SKM-1 (cell line): Measurements from ENCODE around the gene ZNF2.
A peak's percentile ranks its signal among the peaks of the same experiment; 100 is the strongest.
"Not testable (repeated sequence)": the region's sequence is repeated elsewhere in the genome, so short reads cannot be mapped to it uniquely, and the experiment has no call there.

Experiments
- DNase-seq: peaks from one replicate; lab custom pipeline; 2025; ENCODE audit not compliant: unreplicated experiment; lab: John Stamatoyannopoulos, UW

Gene ZNF2

DNA sequence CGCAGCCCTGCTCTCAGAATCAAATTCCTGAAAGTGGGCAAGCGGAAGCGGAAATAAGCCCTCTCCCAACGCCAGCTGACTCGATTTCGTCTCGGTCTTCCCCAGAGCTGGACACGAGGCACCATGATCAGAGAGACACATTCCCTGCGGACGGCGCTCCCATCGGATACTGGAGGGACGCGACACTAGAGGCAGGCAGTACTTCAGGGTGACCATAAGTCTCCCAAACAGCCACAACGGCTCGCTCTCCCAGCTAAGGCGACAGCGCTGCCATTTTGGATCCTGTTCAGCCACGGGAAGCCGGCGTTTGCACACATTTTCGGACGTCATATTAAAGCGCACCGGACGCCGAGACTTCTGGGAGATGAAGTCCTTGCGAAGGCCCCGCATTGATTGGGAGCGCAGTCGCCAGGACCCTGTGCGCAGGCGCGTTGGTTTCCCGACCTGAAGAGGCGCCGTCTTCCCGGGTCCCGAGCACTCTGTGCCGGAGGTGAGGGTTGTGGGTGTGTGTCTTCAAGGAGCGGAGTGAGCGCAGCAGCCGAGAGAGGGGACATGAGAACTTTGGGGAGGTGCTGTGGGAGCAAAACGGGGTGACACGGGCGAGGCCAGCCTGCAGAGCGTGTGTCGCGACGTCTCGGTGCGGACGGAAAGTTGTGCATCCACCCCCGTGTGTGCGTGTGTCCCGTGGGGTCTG lies at the start of gene ZNF2:
Gene ZNF2, plus strand, starts transcription at position 439 of the 694 bp plus-strand sequence. CDS start 10,418 bp downstream, outside the sequence.
- DNase-seq = peak; percentile 92

DNA sequence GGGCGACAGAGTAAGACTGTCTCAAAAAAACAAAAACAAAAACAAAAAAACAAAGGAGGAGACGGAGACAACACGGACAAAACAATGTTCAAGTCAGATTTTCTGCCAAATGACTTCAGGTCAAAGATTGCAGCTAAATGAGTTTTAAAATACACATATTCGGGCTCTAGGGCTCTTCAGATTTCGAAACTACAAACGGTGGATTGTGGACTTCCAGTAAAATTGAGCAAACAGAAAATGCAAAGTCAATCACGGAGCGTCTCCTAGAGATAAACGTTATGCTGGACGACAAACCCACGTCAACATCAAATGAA lies 44.6 kb upstream of the ZNF2 start:
- no peak for DNase-seq

DNA sequence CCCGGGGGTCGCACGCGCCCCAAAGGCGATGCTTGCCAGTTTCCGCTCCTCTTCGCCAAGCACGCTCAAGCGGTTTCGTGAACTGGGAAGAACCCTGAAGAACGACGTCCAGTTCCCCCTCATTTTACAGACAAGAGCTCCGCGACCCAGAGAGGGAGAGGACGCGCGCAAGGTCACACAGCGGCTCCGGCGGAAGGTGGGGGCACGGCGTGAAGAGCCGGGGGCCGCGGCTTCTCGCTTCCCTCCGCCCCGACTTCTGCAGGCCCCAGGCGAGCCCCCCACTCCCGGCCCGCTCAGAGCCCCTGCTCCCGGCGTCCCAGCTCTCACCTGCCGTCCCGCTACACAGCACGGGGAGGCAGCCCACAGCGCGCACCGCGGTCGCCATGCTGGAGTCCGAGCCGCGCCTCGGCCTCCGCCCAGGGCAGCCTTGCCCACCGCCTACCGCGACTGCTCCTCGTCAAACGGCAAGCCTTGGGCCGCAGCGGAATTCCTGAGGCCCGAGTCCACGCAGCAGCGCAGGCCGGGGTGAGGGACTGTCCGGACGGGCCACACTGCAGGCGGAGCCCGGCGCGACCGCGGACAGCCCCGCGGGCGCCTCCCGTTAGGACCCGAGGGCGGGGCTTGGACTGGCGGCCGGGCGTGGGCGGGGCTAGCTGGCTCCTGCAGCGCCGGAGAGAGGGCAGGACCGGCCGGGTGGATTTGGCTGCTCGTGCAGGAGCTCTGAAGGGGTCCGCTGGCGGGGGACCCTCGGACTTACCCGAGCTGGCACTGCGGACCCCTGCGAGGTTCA lies 44.0 kb upstream of the ZNF2 start, which contains the start of gene MRPS5:
Gene MRPS5, minus strand, starts transcription at position 402 of the 790 bp plus-strand sequence. Its CDS starts 17 bp downstream, at position 385.
- peak; percentile 66 for DNase-seq

DNA sequence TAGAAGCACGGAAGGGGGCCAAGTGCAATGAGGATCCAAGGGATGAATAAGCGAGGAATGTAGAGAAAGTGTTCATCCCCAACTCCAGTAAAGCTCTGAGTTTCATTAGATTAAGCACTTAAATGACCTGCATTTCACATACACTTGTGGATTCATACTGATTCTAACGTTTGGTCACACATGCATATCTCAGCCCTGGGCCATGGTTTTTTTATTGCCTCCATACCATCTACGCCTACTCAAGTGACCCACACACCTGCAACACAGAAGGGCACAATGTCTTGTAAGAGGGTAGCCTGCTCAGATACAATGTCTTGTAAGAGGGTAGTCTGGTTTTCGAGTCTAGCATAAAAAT lies 43.4 kb upstream of the ZNF2 start:
- no peak for DNase-seq

DNA sequence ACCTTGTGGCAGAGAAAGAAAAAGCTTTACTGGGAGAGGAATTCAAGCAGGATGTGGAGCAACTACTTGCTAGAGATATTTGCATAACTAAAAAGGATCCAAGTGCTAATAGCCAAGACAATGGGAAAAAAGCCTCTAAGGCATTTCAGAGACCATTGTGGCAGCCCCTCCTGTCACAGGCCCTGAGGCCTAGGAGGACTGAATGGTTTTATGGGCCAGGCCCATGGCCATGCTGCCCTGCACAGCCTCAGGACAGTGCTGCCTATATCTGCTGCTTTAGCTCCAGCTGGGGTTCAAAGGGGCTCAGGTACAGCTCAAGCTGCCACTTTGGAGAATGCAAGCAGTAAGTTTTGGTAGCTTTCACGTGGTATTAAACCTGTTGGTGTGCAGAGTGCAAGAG lies 26.9 kb upstream of the ZNF2 start:
- no peak for DNase-seq

DNA sequence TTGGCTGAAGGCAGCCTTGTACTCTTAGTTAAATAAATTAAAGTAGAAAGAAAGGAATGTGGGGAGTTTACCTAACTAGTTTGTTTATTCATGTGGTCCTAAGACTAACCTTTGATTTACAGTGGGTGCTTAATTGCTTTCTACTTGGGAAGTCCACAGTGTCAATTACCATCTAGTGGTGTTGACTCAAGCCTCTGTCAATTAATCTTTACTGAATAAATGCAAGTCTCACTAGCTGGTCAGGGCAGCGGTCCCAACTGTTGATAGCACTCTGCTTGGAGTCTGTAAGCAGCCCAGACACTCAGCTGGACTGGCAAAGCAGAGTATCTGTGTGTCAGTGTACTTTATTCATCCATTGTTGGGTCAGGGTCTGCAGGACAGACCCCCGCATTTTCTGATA lies 21.8 kb upstream of the ZNF2 start:
- DNase-seq = no peak

DNA sequence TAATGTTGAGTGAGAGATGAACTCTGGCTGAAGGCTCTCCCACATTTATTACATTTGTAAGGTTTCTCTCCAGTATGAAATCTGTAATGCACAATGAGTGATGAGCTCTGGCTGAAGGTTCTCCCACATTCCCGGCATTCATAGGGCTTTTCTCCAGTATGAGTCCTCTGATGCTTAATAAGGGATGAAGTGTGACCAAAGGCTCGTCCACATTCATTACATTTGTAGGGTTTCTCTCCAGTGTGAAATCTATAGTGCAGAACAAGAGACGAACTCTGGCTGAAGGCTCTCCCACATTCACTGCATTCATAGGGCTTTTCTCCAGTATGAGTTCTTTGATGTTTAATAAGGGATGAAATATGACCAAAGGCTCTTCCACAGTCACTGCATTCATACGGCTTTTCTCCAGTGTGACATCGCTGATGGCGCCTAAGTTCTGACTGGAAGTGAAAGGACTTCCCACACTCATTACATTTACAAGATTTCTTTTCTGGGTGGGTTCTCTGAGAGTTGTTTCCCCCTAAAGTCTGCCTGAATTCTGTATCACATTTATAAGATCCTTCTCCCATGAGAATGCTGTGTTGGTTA lies 16.1 kb upstream of the ZNF2 start:
- no peak for DNase-seq

DNA sequence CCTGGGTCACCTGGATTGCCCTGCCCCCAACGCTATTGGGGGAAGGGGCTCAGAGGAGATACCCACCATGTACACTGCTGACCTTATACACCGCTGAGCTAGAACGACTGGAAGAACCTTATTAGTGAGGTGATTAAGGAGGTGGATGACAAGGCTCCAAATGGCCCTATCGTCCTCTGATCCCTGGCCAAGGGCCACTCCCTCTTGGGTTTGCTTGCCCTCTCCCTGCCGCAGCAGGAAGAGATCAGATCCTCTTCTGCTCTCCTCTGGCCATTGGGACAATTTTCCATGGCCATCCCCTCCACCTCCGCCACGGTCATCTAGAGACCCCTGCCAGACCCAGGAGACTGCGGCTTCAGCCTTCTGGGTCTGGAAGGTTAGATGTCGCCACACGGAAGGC lies 7.2 kb upstream of the ZNF2 start:
- no peak for DNase-seq

DNA sequence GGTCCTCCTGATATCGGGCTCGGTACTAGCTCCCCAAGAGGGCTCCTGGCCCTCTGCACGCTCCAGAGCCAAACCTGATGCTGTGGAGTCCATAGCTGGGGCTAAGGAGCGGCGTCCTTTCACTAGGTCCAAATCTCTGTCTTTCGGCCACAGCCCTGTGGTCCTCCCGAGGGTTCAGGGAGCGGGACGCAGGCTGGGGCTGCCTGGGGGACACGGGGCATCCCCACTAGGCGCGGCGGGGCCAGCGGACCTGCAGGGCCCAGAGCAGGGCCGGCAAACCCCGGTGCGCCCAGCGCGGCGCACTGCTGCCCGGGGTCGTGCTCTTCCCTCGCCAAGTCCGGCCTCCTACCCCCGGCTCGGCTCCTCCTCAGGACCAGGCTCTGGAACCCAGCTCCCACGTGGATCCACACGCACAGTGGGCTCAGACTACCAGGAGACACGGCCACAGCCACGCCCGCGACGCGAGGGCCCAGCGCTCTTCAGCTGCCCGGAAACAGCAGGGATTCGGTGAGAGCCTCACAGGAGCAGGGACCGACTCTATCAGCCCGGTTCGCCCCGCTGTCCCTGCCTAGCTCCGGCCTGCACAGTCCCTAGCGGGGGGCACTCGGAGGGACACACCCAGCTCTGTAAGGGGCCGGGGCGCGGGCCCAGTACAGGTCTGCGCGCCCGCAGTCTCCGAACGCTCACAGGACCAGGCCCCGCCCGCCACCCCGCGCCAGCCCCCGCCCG lies 6.6 kb upstream of the ZNF2 start:
- DNase-seq = no peak

DNA sequence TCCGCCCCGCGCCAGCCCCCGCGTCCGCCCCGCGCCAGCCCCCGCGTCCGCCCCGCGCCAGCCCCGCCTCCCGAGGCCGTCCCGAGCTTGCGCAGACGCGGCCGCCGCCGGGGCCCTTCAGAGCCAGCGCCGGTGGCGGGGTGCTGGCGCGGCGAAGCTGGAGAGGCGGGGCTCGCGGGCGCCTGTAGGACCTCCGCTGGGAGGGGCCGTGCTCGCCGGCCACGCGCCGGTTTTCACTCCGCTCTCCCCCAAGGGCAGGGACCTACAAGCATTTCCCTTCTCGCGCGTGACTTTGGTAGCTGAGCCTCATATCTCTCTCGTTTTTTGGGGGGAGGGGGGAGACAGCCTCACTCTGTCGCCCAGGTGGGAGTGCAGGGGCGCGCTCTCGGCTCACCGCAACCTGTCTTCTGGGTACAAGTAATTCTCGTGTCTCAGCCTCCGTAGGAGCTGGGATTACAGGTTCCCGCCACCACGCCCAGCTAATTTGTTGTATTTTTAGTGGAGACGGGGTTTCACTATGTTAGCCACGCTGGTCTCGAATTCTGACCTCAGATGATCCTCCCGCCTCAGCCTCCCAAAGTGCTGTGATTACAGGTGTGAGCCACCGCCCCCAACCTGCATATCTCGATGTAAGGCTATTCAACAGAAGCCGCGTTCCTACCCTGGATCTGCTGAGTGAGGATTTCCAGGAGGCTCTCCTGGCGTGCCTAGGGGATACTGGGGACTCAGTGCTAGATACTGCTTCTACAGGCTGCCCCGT lies 5.7 kb upstream of the ZNF2 start, which contains the start of gene ZNF514:
Gene ZNF514, minus strand, starts transcription at position 159 of the 760 bp plus-strand sequence. CDS start 6,595 bp downstream, outside the sequence.
- DNase-seq = peak; percentile 20

DNA sequence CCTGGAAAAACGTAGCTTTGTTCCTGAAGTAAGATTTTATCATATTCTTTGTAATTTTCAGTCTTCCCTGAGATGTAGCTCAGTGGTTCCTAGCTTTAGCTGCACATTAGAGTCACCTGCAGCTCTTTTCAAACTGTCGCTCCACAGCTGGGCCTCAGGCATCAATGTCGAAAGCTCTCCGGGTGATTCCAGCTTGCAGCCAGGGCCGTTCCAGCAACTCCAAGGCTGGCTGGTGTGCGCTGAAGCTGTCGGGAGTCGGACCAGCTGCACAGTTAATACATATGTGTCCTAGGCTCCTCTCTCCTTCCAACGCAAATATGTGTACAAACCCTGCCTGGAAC lies 609 bp upstream of the ZNF2 start:
- DNase-seq = no peak

DNA sequence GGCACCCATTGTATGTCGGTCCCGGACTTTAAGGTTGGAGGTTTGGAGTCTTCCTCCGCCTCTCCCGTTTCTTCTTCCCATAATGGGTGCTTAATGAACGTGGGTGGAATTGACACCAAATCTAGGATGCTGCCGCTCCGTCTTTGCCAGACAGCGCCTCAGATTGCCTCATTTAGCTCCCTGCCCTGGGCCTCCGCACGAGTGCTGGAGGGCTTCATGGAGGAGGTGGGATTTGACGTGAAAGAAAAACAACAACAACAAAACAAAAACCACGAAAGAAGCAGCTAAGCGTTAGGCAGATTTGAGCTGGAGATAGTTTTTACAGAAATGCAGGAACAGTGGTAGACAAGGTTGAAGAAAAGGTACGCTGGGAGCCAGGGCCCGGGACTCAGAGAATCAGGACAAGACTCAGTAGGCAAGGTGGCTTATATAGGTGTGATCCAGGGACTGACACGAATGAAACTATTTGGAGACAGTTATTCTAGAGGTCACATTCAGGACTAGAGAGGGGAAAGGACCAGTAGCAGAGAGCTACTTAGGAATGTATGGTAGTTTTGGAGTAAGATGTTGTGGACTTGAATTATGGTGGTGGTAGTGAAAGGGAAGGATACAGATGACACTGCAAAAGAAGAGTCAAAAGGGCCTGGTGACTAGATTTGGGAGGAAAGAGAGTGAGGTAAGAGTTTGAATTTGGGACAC lies 605 bp downstream of the ZNF2 start:
- no peak for DNase-seq

DNA sequence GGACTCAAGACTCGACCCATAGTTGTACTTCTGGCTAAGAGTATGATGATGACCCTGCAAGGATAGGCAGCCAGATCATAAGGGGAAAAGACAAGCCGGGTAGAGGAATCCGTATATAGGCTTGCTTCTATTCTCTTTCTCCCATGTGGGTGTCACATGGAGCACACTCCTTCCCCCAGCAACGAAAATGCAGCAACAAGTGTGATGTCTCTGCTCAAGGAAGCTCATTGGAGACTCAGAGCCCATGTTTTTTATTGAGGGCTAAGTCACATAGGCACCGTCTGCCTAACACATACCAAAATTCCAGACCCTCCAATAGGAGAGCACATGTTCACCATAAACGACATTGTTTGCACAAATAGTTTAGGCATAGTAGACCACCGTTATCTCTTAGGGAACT lies 6.3 kb downstream of the ZNF2 start:
- no peak for DNase-seq

DNA sequence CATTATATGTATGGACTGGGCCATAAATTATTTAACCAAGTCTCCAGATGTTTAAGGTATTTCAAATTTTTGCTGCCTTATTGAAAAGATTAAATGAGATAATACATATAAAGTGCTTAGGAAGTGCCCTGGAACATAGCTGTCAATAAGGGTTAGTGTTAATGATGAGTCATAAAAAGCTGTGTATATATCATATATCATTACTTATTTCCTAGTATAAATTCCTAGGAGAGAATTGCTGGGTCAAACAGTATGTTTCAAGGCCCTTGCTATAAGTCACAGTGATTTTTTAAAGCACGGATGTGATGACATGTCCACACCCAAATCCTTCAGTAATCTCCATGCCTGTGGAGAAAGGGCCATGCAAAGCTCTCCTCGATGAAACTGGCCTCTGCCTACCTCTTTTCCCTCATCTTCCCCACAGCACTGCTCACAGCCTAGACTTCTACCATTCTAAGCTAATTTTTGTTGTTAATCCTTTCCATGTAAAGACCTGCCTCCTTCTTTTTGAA lies 8.5 kb downstream of the ZNF2 start:
- DNase-seq = no peak

DNA sequence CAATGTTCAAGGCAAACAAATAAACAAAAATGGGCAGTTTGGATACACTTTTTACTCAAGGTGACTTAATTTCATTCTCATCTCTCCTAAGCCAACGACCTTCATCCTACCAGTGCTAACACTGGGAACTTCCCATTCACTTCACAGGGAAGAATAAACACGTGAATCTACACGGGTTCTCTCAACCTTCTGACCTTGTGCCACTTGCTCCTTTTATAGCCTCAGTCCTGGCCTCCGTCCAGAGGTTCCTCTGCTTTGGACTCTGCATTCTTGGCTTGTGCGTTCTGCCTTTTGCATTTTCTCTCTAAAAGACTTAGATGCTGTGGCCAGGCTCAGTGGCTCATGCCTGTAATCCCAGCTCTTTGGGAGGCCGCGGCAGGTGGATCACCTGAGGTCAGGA lies 13.8 kb downstream of the ZNF2 start:
- DNase-seq = no peak

DNA sequence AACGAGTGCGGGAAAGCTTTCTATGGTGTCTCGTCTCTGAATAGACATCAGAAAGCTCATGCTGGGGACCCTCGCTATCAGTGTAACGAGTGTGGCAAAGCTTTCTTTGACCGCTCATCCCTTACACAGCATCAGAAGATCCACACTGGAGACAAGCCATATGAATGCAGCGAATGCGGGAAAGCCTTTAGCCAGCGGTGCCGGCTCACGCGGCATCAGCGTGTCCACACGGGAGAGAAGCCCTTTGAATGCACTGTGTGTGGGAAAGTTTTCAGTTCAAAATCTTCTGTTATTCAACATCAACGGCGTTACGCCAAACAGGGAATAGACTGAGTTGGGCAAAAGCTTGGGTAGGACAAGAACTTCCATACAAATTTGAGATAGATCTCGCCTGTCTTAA lies 16.2 kb downstream of the ZNF2 start:
- no peak for DNase-seq

DNA sequence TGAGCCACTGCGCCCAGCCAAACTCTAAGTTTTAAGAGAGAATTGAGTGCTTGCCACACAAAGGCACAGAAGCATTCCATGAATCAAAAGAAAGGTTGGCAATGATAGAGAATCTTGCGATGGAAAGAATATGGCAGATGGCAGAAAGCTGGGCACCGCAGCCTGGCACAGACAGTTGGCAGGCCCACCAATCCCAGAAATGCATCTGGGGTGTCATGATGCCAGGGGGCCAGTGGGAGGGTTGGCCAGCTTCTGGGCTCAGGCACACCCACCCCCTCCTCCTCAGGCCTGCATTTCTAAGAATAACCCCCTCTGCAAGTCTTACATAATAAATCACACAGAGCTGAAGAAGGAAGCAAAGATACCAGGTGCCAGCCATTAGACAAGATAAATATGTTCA lies 19.6 kb downstream of the ZNF2 start:
- DNase-seq = no peak

DNA sequence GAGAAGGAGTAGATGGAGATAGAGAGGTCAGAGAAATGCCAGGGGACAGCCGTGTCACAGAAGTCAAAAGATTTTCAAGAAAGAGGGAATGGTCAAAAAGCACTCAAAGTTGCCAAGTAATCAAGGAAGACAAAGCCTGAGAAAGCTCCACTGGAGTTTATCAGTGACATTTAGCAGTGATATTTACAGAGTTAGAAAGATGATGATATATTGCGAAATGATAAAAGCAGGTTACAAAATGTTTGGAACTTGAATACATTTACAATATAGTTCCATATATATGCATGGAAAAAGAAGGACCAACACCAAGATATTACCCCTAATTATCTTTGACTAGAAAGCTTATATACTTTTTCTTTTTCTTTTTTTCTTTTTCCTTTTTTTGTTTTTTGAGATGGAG lies 20.4 kb downstream of the ZNF2 start:
- no peak for DNase-seq

DNA sequence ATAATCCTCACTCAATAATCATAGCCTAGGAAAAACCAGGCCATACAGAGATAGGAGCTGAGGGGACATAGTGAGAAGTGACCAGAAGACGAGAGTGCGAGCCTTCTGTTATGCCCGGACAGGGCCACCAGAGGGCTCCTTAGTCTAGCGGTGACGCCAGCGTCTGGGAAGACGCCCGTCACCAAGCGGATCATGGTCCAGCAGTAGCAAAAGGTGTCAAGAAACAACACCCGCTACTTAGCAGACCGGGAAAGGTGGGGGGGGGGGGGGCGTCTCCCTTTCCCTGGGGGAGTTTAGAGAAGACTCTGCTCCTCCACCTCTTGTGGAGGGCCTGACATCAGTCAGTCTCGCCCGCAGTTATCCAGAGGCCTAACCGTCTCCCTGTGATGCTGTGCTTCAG lies 27.3 kb downstream of the ZNF2 start:
- not testable (repeated sequence) for DNase-seq

DNA sequence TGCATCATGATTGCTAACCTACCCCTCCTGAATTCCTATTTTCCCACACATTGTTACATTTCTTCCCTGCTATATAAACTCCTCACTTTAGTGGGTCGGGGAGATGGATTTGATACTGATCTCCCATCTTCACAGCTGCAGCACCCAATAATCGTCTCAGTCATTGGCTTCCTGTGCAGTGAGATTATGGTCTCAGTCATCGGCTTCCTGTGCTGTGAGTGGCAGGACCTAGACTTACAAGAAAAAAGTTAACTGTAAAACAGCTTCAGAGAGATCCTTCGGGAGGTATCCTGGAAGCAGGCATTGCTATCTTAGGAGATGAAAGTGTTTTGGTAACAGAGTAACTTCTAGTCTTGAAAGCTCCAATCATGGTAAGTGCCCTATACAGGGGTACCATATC lies 38.3 kb downstream of the ZNF2 start:
- no peak for DNase-seq
